Measurements from ENCODE around the gene DEFB129. TPM values are rescaled to one million over a fixed set of nuclear protein-coding genes. Genes with fewer than 3 reads are reported as not detected.

Gene DEFB129
- total and polyA plus RNA-seq, 9 of the 15 experiments (the other 6 are each of a cell fraction or from before 2014, with no cell fraction given), result not detected

- no TSS peak for BruUV-seq (replicated peaks)
- no peak for TF ChIP-seq GTF2F1 (IDR thresholded peaks at IDR 0.05; ENCODE audit: low read depth, low read length)
- TF ChIP-seq NEUROD1 (IDR thresholded peaks at IDR 0.05; ENCODE audit: borderline replicate concordance, low read depth, low read length, partially characterized antibody), result no peak
- TF ChIP-seq JUND (IDR thresholded peaks at IDR 0.05; ENCODE audit: borderline replicate concordance, low read depth, low read length), result no peak
- no peak for TF ChIP-seq JUND (tag; IDR thresholded peaks at IDR 0.05; ENCODE audit: borderline replicate concordance, low read depth, low read length)
- TF ChIP-seq ZNF311 (CRISPR knock-in tag; IDR thresholded peaks at IDR 0.05), result no peak
- no peak for TF ChIP-seq KAT8 (IDR thresholded peaks at IDR 0.05; ENCODE audit: low read depth)
- TF ChIP-seq TAF1 (IDR thresholded peaks at IDR 0.05; ENCODE audit: control insufficient read depth, extremely low read depth, insufficient read depth, low read length, severe bottlenecking), result no peak
- TF ChIP-seq CHD4 (IDR thresholded peaks at IDR 0.05; ENCODE audit: insufficient read depth, insufficient replicate concordance, low read depth, low read length, poor library complexity, severe bottlenecking), result no peak
- no peak for TF ChIP-seq TCF7 (IDR thresholded peaks at IDR 0.05; ENCODE audit: borderline replicate concordance)
- TF ChIP-seq HLTF (IDR thresholded peaks at IDR 0.05), result no peak
- no peak for TF ChIP-seq PCBP2 (IDR thresholded peaks at IDR 0.05; ENCODE audit: low read depth, low read length, poor library complexity, severe bottlenecking)
- TF ChIP-seq NCOA6 (IDR thresholded peaks at IDR 0.05), result no peak
- TF ChIP-seq, protein P1, sequence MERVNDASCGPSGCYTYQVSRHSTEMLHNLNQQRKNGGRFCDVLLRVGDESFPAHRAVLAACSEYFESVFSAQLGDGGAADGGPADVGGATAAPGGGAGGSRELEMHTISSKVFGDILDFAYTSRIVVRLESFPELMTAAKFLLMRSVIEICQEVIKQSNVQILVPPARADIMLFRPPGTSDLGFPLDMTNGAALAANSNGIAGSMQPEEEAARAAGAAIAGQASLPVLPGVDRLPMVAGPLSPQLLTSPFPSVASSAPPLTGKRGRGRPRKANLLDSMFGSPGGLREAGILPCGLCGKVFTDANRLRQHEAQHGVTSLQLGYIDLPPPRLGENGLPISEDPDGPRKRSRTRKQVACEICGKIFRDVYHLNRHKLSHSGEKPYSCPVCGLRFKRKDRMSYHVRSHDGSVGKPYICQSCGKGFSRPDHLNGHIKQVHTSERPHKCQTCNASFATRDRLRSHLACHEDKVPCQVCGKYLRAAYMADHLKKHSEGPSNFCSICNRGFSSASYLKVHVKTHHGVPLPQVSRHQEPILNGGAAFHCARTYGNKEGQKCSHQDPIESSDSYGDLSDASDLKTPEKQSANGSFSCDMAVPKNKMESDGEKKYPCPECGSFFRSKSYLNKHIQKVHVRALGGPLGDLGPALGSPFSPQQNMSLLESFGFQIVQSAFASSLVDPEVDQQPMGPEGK (CRISPR knock-in tag; IDR thresholded peaks at IDR 0.05; ENCODE audit: borderline replicate concordance), result no peak
- TF ChIP-seq FUS (optimal IDR thresholded peaks at IDR 0.05; ENCODE audit: low read depth, low read length), result no peak
- TF ChIP-seq, protein P2, sequence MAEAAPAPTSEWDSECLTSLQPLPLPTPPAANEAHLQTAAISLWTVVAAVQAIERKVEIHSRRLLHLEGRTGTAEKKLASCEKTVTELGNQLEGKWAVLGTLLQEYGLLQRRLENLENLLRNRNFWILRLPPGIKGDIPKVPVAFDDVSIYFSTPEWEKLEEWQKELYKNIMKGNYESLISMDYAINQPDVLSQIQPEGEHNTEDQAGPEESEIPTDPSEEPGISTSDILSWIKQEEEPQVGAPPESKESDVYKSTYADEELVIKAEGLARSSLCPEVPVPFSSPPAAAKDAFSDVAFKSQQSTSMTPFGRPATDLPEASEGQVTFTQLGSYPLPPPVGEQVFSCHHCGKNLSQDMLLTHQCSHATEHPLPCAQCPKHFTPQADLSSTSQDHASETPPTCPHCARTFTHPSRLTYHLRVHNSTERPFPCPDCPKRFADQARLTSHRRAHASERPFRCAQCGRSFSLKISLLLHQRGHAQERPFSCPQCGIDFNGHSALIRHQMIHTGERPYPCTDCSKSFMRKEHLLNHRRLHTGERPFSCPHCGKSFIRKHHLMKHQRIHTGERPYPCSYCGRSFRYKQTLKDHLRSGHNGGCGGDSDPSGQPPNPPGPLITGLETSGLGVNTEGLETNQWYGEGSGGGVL (CRISPR knock-in tag; IDR thresholded peaks at IDR 0.05), result no peak
- no peak for TF ChIP-seq NFE2 (IDR thresholded peaks at IDR 0.05; ENCODE audit: low read depth)
- no peak for TF ChIP-seq ZC3H4 (CRISPR knock-in tag; IDR thresholded peaks at IDR 0.05; ENCODE audit: borderline replicate concordance)
- no peak for TF ChIP-seq ZBTB8A (IDR thresholded peaks at IDR 0.05; ENCODE audit: partially characterized antibody)
- H4K20me1 ChIP-seq (replicated peaks; ENCODE audit: control insufficient read depth, insufficient read depth, low read length), result no peaks in the 10 kb centered on the region
- DNase-seq (ENCODE audit: extremely low read depth in 1 of 4, low spot score in 3 of 4) (no peak), FAIRE-seq (no peak), ATAC-seq (no peak)
- H3K4me2 ChIP-seq (ENCODE audit: insufficient read depth, low read length), result no peak overlapping the region
- WGBS (ENCODE audit: insufficient coverage, low coverage, missing lambda C conversion rate), result 4% methylated on average over 2 of the region's 2 CpGs
- no peaks in the 10 kb centered on the region for H3K9me1 ChIP-seq (ENCODE audit: control insufficient read depth, insufficient read depth, low read length)
- no peaks in the 10 kb centered on the region for H3K36me3 ChIP-seq (ENCODE audit: control insufficient read depth, insufficient read depth, low read length)
- intact Hi-C loops (cut with micrococcal nuclease) (no loop called here), in situ Hi-C loops (cut with MboI) (no loop called here)
- CTCF ChIA-PET (ENCODE audit: low intra/inter-chr PET ratio), result no interaction called here
- POLR2A ChIA-PET, result no interaction called here
- H3K4me1 ChIP-seq (replicated peaks in 1 of 2; ENCODE audit: control insufficient read depth in 2 of 2, insufficient read depth in 2 of 2, low read length in 2 of 2), result no peaks in the 10 kb centered on the region
- H3K9me3 ChIP-seq (replicated peaks; ENCODE audit: control insufficient read depth, insufficient read depth, low read depth, low read length), result no peaks in the 10 kb centered on the region
- H3K27ac ChIP-seq (ENCODE audit: extremely low read depth, low read depth, low read length), result no peak overlapping the region
- H3K9ac ChIP-seq (ENCODE audit: insufficient read depth in 1 of 2, low read depth in 2 of 2, low read length in 2 of 2), result no peak overlapping the region
- no peak overlapping the region for H2AFZ ChIP-seq (ENCODE audit: low read depth, low read length)
- H3K27me3 ChIP-seq (ENCODE audit: control insufficient read depth in 2 of 2, insufficient read depth in 2 of 2, low read length in 2 of 2), result no peaks in the 10 kb centered on the region; a peak in 1 of 5 replicates
- no peak overlapping the region for H3K4me3 ChIP-seq
- H3K79me2 ChIP-seq (ENCODE audit: control insufficient read depth, insufficient read depth, low read length), result no peaks in the 10 kb centered on the region
Measured at GRCh38 chr20:184288-184687, 42.8 kb upstream of the DEFB129 start.

Data from K562 (cell line).